GM19043 (cell line): Measurements from ENCODE around the gene PLA2G4E.

Experiments
- ATAC-seq: cut with Tn5 transposase; IDR thresholded peaks from one replicate; pipeline ENCODE4 v1.9.1; 2021; ENCODE audit warnings: low read depth; ENCODE audit not compliant: unreplicated experiment

PLA2G4E gene

GRCh38 chr15:42056934-42057798, 36.3 kb upstream of the PLA2G4E start:
- ATAC-seq = no peak

DNA sequence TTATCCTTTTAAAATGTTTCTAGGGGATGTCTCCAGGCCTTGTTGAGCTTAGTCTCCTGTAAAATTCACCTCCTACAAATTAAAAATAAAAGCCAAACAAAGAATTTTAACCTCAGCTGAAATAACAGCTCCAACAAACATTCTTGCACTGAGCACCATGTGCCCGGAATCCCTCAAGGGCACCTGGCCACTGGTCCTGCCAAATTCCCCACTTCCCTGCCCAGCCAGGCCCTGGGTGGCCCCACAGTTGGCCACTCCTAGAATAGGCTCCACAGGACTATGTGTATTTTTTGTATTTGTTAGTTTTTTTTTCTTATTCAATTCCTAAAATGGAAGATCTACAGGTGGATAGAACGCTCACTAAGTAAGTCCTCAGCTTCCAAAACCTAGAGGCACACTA, 33.1 kb upstream of the PLA2G4E start:
- ATAC-seq = no peak

- ATAC-seq = no peak
Observed at GRCh38 chr15:42053010-42053409, 32.2 kb upstream of the PLA2G4E start.

DNA sequence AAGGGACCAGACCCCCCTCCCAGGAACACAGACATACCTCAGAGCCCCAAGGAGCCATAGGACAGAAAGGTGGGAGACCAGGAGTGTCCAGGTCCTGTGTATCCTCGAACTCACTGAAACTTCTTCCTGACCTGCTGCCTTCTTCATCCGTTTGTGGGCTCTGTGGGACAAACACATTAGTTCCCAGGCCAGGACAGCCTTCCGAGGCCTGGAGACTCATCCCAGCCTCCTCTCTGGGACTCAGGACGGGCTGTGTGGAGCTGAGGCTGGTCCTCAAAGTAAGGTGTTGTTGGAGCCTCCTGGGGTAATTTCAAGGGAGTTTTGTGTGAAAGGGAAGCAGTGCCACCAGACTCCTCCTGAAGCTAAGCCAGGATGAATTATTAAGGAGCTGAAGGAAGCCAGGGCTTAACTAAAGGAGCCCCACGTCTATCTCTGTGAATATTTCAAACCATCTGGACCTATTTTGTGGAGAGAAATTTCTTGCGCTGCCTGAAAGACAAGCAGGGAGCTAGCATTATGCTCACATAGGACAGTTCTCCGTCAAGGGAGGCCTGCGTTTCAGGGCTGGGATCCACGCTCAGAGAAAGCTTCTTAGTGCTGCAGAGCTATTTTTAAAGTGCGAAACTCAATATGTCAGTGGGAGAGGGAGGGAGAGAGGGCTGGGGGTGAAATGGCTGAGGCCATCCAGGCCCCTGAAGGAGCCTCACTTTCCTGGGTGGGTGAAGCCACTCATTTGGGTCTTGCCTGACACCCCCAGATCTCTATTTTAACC, 29.8 kb upstream of the PLA2G4E start:
- no peak for ATAC-seq

- ATAC-seq = no peak
Observed at GRCh38 chr15:42048821-42049200, 28.0 kb upstream of the PLA2G4E start.

DNA sequence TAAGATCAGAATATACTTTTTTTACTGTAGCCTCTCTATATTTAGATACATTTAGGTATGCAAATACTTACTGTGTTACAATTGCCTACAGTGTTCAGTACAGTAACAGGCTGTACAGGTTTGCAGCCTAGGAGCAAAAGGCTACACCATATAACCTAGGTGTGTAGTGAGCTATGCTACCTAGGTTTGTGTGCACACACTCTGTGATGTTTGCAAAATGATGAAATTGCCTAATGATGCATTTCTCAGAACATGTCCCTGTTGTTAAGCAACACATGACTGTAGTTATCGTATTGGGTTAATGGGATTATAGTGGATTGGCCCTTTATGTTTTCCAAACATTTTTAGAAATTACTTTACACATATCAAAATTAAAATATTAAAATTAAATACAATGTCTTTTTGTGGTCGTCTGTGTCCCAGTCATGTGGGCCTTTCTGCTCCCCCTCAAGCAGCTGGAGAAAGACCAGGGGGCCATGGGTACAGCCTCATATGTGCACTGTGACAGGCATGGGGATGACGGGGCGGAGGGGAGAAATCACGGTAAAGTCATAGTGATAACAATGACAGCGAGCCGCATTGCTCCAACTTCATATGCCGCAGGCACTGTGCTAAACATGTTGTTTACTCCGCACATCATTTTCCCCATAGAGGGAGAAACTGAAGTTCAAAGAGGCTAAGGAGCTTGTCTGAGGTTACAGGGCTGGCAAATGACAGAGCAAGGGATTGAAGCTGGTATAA, 27.4 kb upstream of the PLA2G4E start:
- ATAC-seq = no peak

GRCh38 chr15:42046597-42046996, 25.8 kb upstream of the PLA2G4E start:
- no peak for ATAC-seq

- ATAC-seq = no peak
Observed at GRCh38 chr15:42045211-42045615, 24.4 kb upstream of the PLA2G4E start.

- no peak for ATAC-seq
Observed at GRCh38 chr15:42042602-42043400, 22.0 kb upstream of the PLA2G4E start.

- no peak for ATAC-seq
Observed at GRCh38 chr15:42038401-42038800, 17.6 kb upstream of the PLA2G4E start.

DNA sequence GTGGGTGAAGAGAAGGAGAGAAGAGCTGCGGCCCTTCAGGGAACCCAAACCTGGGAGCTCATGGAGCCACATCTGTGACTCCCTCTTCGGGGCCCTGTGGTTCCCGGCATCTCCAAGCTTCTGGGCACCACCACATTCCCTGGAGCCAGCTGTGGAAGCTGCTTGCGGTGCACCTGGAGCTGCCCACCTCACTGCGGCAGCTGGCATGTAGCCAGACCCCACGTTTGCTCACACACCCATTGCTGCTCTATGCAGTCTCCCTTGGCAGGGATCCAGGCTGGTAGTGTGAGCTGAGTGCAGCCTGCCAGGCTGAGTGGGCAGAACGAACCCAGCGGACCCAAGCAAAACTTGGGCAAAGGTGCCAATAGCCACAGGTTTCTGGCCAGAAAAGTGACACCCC, 16.8 kb upstream of the PLA2G4E start:
- no peak for ATAC-seq

DNA sequence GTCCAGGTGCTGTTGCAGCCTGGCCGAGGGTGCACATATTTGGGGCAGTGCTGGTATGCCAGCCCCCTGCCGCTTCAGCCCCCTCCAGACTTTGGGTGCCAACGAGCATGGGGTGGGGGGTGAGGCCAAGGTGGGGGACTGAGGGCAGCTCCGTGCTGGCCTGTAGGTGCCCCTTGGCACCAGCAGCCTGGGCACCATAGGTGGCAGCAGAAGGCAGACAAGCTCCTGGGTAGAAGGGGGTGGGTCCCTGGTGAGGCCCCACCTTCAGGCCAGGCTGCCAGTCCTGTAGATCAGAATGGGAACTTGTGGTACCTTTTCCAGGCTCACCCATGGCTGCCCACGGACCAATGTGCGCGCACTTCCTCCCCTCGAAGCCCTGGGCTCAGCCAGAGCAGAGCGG, 16.1 kb upstream of the PLA2G4E start:
- no peak for ATAC-seq

- no peak for ATAC-seq
Observed at GRCh38 chr15:42036112-42036905, 15.5 kb upstream of the PLA2G4E start.

DNA sequence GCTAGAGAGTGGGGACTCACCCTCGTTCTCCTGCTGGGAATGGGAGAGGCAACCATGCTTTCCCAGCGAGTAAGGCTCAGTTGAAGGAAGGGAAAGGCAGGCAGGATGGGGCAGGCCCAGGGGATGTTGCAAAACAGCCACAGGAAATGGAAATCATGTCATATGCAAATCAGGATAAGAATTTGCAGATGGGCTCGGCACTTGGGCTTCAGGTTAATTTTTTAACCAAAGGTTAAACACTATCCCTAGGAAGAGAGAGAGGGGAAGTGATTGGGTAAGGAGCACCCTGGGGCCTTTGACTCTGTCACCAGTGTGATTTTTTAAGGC, 14.6 kb upstream of the PLA2G4E start:
- peak; percentile 76 for ATAC-seq

GRCh38 chr15:42034628-42035434, 14.0 kb upstream of the PLA2G4E start:
- ATAC-seq = peak; percentile 16

DNA sequence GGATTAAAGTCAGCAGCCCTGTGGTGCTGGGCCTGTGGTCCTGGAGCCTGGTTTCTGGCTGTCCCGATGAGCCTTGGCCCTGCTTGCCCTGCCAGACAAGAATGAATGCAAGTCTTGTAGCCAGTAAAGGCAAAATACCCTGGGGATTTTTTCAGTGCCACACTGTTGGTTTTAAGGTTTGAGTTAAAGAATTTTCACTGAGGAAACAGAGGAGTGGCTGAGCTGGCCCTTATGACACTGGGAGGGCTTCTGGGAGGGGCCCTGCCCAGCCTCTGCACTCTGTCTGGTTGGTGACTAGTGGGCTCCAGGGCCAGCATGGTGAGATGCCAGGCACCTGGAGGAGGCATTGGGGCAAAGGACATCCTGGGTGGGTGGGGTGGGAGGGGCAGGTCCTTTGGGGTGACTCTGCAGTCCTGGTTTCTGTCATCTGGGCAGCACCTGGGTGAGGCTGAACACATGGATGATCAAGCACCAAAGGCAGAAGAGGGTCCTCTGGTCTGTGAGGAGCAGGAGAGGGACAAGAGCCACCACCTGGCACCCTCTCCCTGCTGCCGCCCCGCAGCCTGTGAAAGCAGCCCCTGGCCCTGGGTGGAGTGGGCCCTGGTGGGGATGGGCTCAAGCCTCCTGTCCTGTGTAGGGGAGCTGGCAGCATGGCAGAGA, 12.5 kb upstream of the PLA2G4E start:
- no peak for ATAC-seq

DNA sequence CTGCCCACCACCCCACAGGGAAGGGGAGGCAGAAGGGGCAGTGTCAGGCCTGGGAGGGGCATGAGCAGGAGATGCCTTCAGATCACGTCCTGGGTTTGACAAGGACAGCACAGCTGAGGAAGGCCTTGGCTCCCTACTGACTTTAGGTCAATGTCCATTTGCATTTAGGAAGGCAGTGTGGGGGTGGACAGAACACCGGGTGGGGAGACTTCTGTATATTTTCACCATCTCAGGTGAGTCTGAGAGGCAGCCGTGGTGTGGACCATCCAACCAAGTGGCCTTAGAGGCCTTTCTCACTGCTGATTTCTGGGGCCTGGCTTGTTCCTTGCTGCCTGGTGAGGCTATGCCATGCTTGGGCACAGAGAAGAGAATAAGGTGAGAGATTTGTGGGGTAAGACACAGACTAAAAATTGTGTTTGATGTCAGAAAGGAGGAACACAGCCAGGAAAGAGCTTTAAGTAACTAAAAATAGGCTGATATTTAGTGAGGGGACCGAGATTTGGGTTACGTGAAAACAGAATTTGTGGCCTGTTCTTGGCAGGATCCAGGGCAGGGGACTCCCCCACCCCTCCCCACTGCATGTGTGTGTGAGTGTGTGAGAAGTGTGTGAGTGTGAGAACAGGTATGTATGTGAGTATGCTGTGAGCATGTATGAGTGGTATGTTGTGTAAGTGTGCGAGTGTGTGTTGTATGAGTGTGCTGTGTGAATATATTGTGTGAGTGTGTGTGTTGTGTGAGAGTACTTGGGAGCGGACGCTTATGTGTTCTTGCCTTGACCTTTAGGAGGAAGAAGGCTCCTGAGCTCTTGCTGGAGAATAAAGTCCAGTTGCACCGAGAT, 11.8 kb upstream of the PLA2G4E start:
- ATAC-seq = no peak
